HCT116 (cell line): ENCODE data around the gene INSRR. TPM values are rescaled to one million over a fixed set of nuclear protein-coding genes. Genes with fewer than 3 reads are reported as not detected.

Source experiments
- ATAC-seq: fragments of 200-7000 bp; cut with Tn5 transposase; 2 replicates; pipeline ENCODE4 v1.9.1; 2020; ENCODE audit warnings: mild to moderate bottlenecking, moderate library complexity
- BruUV-seq: library from RNA; stranded (reverse); fragments of 400-500 nt; replicated peaks from 2 replicates; lab custom pipeline; 2021; lab: Mats Ljungman, UMichigan
- CTCF ChIA-PET: fragments of 300-600 bp; sonication (Branson Sonifier 250); formaldehyde crosslinking; loops from one replicate; lab custom pipeline; 2021; ENCODE audit warnings: antibody characterized with exemption; lab: Charles Lee
- POLR2A ChIA-PET: fragments of 300-600, 350-600 bp; sonication (Branson Sonifier 250); formaldehyde crosslinking; loops from one replicate; lab custom pipeline; 2021; ENCODE audit warnings: antibody characterized with exemption; lab: Charles Lee
- RAD21 ChIA-PET, 2 experiments: fragments of 300-600 bp; sonication (Branson Sonifier 250); formaldehyde crosslinking; loops; one replicate each; lab custom pipeline; 2023; ENCODE audit warnings: low total read pairs in 2 of 2; ENCODE audit not compliant: uncharacterized antibody in 2 of 2, unreplicated experiment in 2 of 2, low non-redundant PET in 1 of 2; lab: Charles Lee
- DNase-seq: peaks from one replicate; pipeline ENCODE4 v3.0.0-alpha.2; 2010; ENCODE audit warnings: low read depth, low spot score
- H2AFZ ChIP-seq: fragments of 200-600 bp; shearing (Covaris generic), sonication (generic); 2 replicates; pipeline ENCODE4 v1.6.1; 2017; ENCODE audit warnings: low read depth, mixed run types, mixed read lengths, antibody characterized with exemption, low read length; ENCODE audit not compliant: poor library complexity, severe bottlenecking
- H3K27ac ChIP-seq: 2 replicates; pipeline ENCODE4 v1.5.1; 2012; ENCODE audit warnings: low read depth, low read length
- H3K27me3 ChIP-seq: fragments of 200-600 bp; sonication (generic); 2 replicates; pipeline ENCODE4 v1.6.1; 2016; ENCODE audit warnings: mixed run types, low read length, mixed read lengths; ENCODE audit not compliant: insufficient read depth
- H3K36me3 ChIP-seq, 2 experiments: fragments of 200-500 bp in 1 of 2; fragments of 200-600 bp in 1 of 2; sonication (Bioruptor generic) in 1 of 2; sonication (generic) in 1 of 2; 2 replicates each; pipeline versions ENCODE4 v1.5.1 to v1.6.1; 2014 to 2016; ENCODE audit warnings: low read length in 2 of 2, inconsistent platforms in 1 of 2, mixed read lengths in 1 of 2, mixed run types in 1 of 2; ENCODE audit not compliant: insufficient read depth in 2 of 2, control insufficient read depth in 1 of 2
- H3K4me1 ChIP-seq, 2 experiments: fragments of 200-600 bp in 1 of 2; sonication (generic) in 1 of 2; 2 replicates each; pipeline versions ENCODE4 v1.5.1 to v1.6.1; 2012 to 2017; ENCODE audit warnings: low read length in 2 of 2, inconsistent platforms in 1 of 2, mild to moderate bottlenecking in 1 of 2, mixed read lengths in 1 of 2, mixed run types in 1 of 2, moderate library complexity in 1 of 2; ENCODE audit not compliant: insufficient read depth in 2 of 2, control insufficient read depth in 1 of 2
- H3K4me2 ChIP-seq: fragments of 200-600 bp; sonication (generic); 2 replicates; pipeline ENCODE4 v1.6.1; 2017; ENCODE audit warnings: mixed run types, low read length, mixed read lengths
- H3K4me3 ChIP-seq, 2 experiments: fragments of 200-600 bp in 1 of 2; sonication (generic) in 1 of 2; replicated peaks in 1 of 2; 2 replicates each; pipeline ENCODE4 v1.5.1; 2011 to 2016; ENCODE audit warnings: low read length in 2 of 2, control low read depth in 1 of 2, low read depth in 1 of 2, mild to moderate bottlenecking in 1 of 2, mixed read lengths in 1 of 2, mixed run types in 1 of 2
- H3K79me2 ChIP-seq: fragments of 200-600 bp; sonication (generic); 2 replicates; pipeline ENCODE4 v1.6.1; 2017; ENCODE audit warnings: mild to moderate bottlenecking, mixed run types, low read length, moderate library complexity, mixed read lengths; ENCODE audit not compliant: insufficient read depth
- H3K9ac ChIP-seq: fragments of 200-600 bp; sonication (generic); 2 replicates; pipeline ENCODE4 v1.6.1; 2016; ENCODE audit warnings: low read length, mixed read lengths
- H3K9me2 ChIP-seq: fragments of 200-600 bp; sonication (generic), shearing (Covaris generic); 2 replicates; pipeline ENCODE4 v1.6.1; 2017; ENCODE audit warnings: mixed run types, mild to moderate bottlenecking, moderate library complexity; ENCODE audit not compliant: insufficient read depth
- H3K9me3 ChIP-seq, 2 experiments: fragments of 200-500 bp in 1 of 2; fragments of 200-600 bp in 1 of 2; sonication (Bioruptor generic) in 1 of 2; sonication (generic) in 1 of 2; 2 replicates each; pipeline ENCODE4 v1.6.1; 2014 to 2017; ENCODE audit warnings: low read length in 2 of 2, mixed read lengths in 2 of 2, inconsistent platforms in 1 of 2, low read depth in 1 of 2, mild to moderate bottlenecking in 1 of 2, mixed run types in 1 of 2, moderate library complexity in 1 of 2; ENCODE audit not compliant: control insufficient read depth in 1 of 2, insufficient read depth in 1 of 2
- H4K20me1 ChIP-seq: fragments of 200-600 bp; sonication (generic), shearing (Covaris generic); 2 replicates; pipeline ENCODE4 v1.6.1; 2017; ENCODE audit warnings: mixed run types, mild to moderate bottlenecking, moderate library complexity; ENCODE audit not compliant: insufficient read depth
- ATF3 ChIP-seq: IDR thresholded peaks from 2 replicates; pipeline ENCODE4 v1.6.1; 2012
- CEBPB ChIP-seq: IDR thresholded peaks from 2 replicates; pipeline ENCODE4 v1.6.1; 2012; ENCODE audit warnings: low read depth
- EGR1 ChIP-seq: IDR thresholded peaks from 2 replicates; pipeline ENCODE4 v1.6.1; 2012; ENCODE audit warnings: low read depth
- EZH2 ChIP-seq: fragments of 200-600 bp; sonication (generic); IDR thresholded peaks from 2 replicates; pipeline ENCODE4 v1.6.1; 2017; ENCODE audit warnings: antibody characterized with exemption, mixed run types
- FOSL1 ChIP-seq: IDR thresholded peaks from 2 replicates; pipeline ENCODE4 v1.6.1; 2012; ENCODE audit warnings: low read depth
- MAX ChIP-seq: IDR thresholded peaks from 2 replicates; pipeline ENCODE4 v1.6.1; 2012
- POLR2A ChIP-seq: IDR thresholded peaks from 2 replicates; pipeline ENCODE4 v1.7.0; 2011; ENCODE audit warnings: borderline replicate concordance; ENCODE audit not compliant: insufficient read depth, insufficient read length; ENCODE audit errors: extremely low read depth
- POLR2AphosphoS5 ChIP-seq: IDR thresholded peaks from 2 replicates; pipeline ENCODE4 v1.6.1; 2011; ENCODE audit warnings: mild to moderate bottlenecking, low read depth, low read length, moderate library complexity
- REST ChIP-seq: IDR thresholded peaks from 2 replicates; pipeline ENCODE4 v1.6.1; 2012; ENCODE audit warnings: low read depth
- SP1 ChIP-seq: IDR thresholded peaks from 2 replicates; pipeline ENCODE4 v1.6.1; 2012; ENCODE audit warnings: low read depth
- SRF ChIP-seq: IDR thresholded peaks from 2 replicates; pipeline ENCODE4 v1.6.1; 2012; ENCODE audit warnings: low read depth
- YY1 ChIP-seq: IDR thresholded peaks from 2 replicates; pipeline ENCODE4 v1.6.1; 2011; ENCODE audit warnings: low read length, low read depth, moderate library complexity, mild to moderate bottlenecking; ENCODE audit not compliant: insufficient replicate concordance; ENCODE audit errors: extremely low read depth
- ZBTB33 ChIP-seq: IDR thresholded peaks from 2 replicates; pipeline ENCODE4 v1.6.1; 2011; ENCODE audit warnings: mild to moderate bottlenecking, low read length, moderate library complexity; ENCODE audit not compliant: insufficient replicate concordance; ENCODE audit errors: extremely low read depth
- intact Hi-C: fragments of 100-400 bp; cut with micrococcal nuclease; formaldehyde crosslinking; loops from 2 replicates; pipeline ENCODE4 v1.10.0; 2022
- total RNA-seq: library from RNA; stranded (reverse); gene quantifications from one replicate; pipeline ENCODE4 v1.2.1, GENCODE V29; 2021; ENCODE audit not compliant: unreplicated experiment

INSRR gene
- total RNA-seq, 1 experiment from 2014 or later, result not detected

GRCh38 chr1:156900896-156901589 is 42.1 kb upstream of the INSRR start:
- ATAC-seq, result no peak
- Histone ChIP-seq H3K9ac (no peak overlapping the region), H3K4me1 (peaks cover 22 to 28% of the 10 kb centered on the region in 2 experiments), H3K36me3 (no peaks in the 10 kb centered on the region), H3K79me2 (no peaks in the 10 kb centered on the region), H2AFZ (no peak overlapping the region)
- BruUV-seq, result no TSS peak
- CTCF ChIA-PET, result interaction anchor here (1.4 kb wide), 1 partner anchor 9 kb away, joined by 4 read pairs; no protein-coding TSS in a partner anchor
- DNase-seq, result no peak
- RAD21 ChIA-PET, result no interaction called here
- TF ChIP-seq YY1, result no peak
- TF ChIP-seq, all 23 proteins: peak for 0
- H4K20me1 ChIP-seq, result no peaks in the 10 kb centered on the region
- H3K4me3 ChIP-seq, result no peak overlapping the region
- H3K27me3 ChIP-seq, result no peaks in the 10 kb centered on the region
- H3K9me2 ChIP-seq, result no peaks in the 10 kb centered on the region
- H3K4me2 ChIP-seq, result no peak overlapping the region
- POLR2A ChIA-PET, result no interaction called here
- H3K27ac ChIP-seq, result no peak overlapping the region
- intact Hi-C loops, result no loop called here
- H3K9me3 ChIP-seq, result no peaks in the 10 kb centered on the region

- DNase-seq, result no peak
- intact Hi-C loops, result no loop called here
- TF ChIP-seq POLR2A (no peak), SRF (no peak), POLR2AphosphoS5 (no peak), MAX (no peak), SP1 (no peak), EZH2 (no peak), REST (no peak), ZBTB33 (no peak), ATF3 (no peak), EGR1 (no peak), FOSL1 (no peak), CEBPB (no peak)
Observed at GRCh38 chr1:156899956-156900718, 41.2 kb upstream of the INSRR start.

More at GRCh38 chr1:156899956-156900718, 41.2 kb upstream of the INSRR start:
- H3K9me2 ChIP-seq, result no peaks in the 10 kb centered on the region
- no peak overlapping the region for H3K4me2 ChIP-seq
- no peaks in the 10 kb centered on the region for H3K36me3 ChIP-seq
- peaks cover 31 to 37% of the 10 kb centered on the region in 2 experiments for H3K4me1 ChIP-seq
- ATAC-seq, result no peak
- no peaks in the 10 kb centered on the region for H3K27me3 ChIP-seq
- no peaks in the 10 kb centered on the region for H4K20me1 ChIP-seq
- BruUV-seq, result no TSS peak
- ChIA-PET POLR2A (no interaction called here), RAD21 (no interaction called here), CTCF (interaction anchor here (1.2 kb wide), 1 partner anchor 10 kb away, joined by 3 read pairs; no protein-coding TSS in a partner anchor)
- no peak overlapping the region for H2AFZ ChIP-seq
- H3K9me3 ChIP-seq, result no peaks in the 10 kb centered on the region
- no peak overlapping the region for H3K27ac ChIP-seq
- no peak overlapping the region for H3K9ac ChIP-seq
- H3K79me2 ChIP-seq, result no peaks in the 10 kb centered on the region
- H3K4me3 ChIP-seq, result no peak overlapping the region
